OCI-M2 (cell line): ENCODE data around the gene BPTF.
"Not testable (repeated sequence)": the region's sequence is repeated elsewhere in the genome, so short reads cannot be mapped to it uniquely, and the experiment has no call there.

Source experiments
- DNase-seq: peaks from one replicate; lab custom pipeline; 2025; ENCODE audit not compliant: unreplicated experiment; lab: John Stamatoyannopoulos, UW

Gene BPTF

DNA sequence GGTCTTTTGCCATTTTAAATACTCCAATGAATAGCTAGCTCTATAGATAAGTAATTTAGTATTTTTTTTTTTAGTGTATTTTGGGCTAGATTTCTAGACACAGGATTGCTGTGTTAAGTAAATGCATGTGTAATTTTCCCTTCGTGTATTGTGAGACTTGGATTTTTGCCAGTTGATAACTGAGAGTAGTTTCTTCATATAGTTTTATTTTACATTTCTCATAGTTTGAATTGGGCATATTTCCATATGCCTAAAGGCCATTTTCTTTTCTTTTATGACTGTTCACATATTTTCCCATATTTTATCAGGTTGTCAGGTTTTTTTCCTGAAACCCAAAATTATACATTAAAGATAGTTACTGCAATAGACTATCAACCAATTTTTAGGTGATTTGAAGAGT lies 59.4 kb downstream of the BPTF start:
- no peak for DNase-seq

DNA sequence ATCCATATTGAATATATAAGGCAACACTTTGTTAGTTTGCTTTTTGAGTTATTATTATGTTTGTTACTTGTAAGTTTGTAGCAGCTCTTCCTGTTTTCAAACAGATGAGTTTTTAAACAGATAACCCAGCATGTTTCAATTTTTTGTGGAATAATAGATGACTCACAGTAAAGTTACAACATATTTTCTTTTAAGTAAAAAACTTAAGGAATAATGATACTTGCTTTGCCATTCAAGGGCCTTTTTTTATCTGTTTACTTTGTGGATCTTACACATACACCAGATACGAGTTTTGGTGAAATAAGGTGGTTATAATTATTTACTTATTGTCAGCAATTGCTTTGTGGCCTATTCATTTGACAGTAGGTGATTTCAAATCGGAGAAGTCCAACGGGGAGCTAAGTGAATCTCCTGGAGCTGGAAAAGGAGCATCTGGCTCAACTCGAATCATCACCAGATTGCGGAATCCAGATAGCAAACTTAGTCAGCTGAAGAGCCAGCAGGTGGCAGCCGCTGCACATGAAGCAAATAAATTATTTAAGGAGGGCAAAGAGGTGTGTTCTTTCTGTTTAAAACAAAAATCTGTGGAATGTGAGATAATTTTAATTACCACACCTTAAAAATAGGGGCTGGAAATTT lies 66.3 kb downstream of the BPTF start:
- no peak for DNase-seq

DNA sequence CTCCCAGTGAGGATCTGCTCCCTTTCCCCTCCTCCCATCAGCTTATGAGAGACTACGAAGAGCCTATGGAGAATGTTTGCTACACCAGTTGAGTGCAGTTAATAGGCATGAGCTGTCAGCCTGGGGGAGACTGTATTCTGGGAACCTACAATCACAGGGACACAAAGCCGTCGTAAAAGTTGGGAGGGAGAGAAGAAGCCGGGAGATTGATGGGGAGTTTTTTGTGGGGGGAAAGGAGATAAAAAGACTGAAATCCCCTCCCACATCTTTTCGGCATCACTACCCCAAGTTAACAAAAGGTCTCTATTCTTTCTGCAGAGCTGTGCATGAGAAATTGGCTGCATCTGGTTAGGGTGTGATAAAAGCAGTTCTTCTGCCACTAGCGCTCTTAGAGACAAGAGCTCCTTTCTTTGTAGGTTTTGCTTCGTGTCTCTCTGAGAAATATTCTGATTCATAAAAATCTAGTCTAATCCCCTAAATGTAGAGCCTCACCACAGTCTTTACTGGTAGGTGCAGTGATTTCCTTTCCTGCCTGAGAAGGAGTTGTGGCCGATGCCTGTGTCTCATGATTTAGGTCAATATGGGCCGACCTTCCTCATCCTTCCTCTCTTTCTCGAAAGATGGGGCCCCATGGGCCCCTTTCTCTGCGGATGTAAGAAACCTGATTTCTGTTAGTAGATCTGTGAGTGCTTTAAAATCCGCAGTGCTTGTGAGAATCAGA lies 77.4 kb downstream of the BPTF start:
- no peak for DNase-seq

DNA sequence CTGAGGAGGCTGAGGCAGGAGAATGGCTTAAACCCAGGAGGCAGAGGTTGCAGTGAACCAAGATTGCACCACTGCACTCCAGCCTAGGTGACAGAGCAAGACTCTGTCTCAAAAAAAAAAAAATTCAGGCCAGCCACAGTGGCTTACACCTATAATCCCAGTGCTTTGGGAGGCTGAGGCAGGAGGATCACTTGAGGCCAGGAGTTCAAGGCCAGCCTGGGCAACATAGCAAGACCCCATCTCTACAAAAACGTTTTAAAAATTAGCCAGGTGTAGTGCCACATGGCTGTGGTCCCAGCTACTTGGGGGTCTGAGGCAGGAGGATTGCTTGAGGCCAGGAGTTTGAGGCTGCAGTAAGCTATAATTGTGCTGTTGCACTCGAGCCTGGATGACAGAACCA lies 80.0 kb downstream of the BPTF start:
- not testable (repeated sequence) for DNase-seq

DNA sequence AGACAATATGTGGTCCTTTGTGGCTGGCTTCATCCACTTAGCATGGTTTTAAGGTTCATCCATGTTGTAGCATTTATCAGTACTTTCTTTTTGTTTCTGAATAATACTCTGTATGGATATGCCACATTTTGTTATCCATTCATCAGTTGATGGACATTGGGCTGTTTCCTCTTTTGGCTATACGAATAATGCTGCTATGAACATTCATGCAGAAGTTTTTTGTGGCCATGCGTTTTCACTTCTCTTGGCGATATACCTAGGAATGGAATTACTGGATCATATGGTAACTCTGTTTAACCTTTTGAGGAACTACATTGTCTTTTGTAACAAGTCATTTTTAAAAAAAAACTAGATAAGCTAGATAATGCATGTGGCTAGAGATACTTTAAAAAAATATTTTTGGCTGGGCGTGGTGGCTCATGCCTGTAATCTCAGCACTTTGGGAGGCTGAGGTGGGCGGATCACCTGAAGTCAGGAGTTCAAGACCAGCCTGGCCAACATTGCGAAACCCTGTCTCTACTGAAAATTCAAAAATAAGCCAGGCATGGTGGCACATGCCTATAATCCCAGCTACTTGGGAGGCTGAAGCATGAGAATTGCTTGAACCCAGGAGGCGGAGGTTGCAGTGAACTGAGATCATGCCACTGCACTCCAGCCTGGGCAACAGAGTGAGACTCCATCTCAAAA lies 85.0 kb downstream of the BPTF start:
- not testable (repeated sequence) for DNase-seq

DNA sequence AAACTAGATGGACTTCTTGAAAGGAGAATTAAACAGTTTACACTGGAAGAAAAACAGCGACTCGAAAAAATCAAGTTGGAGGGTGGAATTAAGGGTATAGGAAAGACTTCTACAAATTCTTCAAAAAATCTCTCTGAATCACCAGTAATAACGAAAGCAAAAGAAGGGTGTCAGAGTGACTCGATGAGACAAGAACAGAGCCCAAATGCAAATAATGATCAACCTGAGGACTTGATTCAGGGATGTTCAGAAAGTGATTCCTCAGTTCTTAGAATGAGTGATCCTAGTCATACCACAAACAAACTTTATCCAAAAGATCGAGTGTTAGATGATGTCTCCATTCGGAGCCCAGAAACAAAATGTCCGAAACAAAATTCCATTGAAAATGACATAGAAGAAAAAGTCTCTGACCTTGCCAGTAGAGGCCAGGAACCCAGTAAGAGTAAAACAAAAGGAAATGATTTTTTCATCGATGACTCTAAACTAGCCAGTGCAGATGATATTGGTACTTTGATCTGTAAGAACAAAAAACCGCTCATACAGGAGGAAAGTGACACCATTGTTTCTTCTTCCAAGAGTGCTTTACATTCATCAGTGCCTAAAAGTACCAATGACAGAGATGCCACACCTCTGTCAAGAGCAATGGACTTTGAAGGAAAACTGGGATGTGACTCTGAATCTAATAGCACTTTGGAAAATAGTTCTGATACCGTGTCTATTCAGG lies 85.9 kb downstream of the BPTF start:
- DNase-seq = no peak

DNA sequence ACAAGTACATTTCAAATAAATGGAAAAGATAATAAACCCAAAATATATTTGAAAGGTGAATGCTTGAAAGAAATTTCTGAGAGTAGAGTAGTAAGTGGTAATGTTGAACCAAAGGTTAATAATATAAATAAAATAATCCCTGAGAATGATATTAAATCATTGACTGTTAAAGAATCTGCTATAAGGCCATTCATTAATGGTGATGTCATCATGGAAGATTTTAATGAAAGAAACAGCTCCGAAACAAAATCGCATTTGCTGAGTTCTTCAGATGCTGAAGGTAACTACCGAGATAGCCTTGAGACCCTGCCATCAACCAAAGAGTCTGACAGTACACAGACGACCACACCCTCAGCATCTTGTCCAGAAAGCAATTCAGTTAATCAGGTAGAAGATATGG lies 86.8 kb downstream of the BPTF start:
- DNase-seq = no peak

DNA sequence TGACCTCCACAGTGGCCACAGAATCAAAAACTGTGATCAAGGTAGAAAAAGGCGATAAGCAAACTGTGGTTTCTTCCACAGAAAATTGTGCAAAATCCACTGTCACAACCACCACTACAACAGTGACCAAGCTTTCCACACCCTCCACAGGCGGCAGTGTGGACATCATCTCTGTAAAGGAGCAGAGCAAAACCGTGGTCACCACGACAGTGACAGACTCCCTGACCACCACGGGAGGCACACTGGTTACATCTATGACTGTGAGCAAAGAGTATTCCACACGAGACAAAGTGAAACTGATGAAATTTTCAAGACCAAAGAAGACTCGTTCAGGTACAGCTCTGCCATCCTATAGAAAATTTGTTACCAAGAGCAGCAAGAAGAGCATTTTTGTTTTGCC lies 87.4 kb downstream of the BPTF start:
- DNase-seq = no peak

DNA sequence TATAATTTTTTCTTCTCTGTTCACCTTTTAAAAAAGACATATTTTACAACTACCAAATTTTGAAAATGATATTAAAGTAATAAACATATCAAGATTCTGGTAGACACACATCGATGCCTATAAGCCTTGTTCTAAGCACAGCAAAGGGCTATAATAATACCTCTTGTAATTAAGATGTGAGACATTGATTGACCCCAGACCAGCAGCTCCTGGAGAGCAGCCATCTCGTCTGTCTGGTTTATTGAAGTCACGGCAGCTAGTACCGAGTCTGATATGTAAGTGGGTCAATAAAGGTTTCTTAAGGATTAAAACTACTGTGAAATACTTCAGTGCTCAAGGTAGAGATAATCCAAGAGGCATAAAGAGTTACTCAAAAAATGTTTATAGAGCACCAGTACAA lies 94.9 kb downstream of the BPTF start:
- no peak for DNase-seq

DNA sequence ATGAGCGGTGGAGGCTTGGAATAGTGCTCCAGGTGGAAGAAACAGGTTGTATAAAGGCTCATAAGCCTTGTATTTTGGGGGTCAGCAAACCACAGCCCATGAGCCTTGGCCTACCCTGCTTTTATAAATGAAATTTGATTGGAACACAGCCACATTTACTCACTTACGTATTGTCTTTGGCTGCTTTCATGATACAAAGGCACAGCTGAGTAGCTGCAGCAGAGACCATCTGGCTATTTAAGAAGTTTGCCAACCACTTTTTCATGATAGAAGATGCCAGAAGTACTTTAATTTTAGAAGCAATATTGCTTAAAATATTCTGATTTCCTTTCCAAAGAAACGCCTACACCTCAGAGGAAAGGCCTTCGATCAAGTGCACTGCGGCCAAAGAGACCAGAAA lies 97.2 kb downstream of the BPTF start:
- no peak for DNase-seq

DNA sequence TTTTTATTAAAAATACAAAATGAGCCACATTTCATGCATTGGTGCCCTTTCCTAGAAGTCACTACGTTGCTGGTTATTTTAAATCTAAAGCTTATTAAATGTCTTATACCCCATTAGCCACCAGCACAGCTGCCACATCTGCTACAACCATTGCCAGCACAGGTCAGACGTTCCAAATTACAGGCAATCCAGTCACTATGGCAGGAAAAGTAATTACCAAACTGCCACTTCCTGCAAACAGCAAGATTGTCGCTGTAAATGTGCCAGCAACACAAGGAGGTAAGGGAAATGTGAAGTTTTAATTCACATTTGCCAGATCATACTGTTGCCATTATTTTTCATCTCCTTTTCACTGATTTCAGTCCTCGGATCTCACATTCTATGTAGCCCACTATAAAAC lies 103.5 kb downstream of the BPTF start:
- not testable (repeated sequence) for DNase-seq

DNA sequence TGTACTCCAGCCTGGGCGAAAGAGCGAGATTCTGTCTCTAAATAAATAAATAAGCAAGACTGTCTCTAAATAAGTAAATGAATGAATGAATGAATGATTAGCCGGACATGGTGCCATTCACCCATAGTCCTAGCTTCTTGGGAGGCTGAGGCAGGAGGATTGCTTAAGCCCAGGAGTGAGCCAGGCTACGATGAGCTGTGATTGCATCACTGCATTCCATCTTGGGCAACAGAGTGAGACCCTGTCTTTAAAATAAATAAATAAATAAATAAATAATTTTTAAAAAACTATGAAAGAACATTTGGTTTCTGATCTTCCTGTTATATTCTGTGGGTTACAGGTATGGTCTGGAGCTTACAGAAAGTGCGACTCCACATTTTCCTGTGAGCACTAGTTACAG lies 105.9 kb downstream of the BPTF start:
- no peak for DNase-seq

DNA sequence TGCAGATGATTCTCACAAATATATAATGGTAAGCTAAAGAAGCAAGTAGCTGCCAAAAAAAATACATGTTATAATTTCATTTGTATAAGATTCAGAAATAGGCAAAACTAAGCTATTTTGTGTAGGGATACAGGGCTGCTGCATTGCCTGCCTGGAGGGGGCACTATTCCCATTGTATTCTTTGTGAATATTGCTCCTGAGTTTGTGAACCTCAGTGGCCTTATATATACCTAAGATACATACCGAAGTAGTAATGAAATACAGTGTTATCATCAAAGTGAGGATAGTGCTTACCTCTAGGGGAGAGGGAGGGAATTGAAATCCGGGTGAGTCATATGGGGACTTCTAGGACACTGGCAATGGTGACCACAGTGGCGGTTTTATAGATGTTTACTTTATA lies 117.5 kb downstream of the BPTF start:
- DNase-seq = no peak

DNA sequence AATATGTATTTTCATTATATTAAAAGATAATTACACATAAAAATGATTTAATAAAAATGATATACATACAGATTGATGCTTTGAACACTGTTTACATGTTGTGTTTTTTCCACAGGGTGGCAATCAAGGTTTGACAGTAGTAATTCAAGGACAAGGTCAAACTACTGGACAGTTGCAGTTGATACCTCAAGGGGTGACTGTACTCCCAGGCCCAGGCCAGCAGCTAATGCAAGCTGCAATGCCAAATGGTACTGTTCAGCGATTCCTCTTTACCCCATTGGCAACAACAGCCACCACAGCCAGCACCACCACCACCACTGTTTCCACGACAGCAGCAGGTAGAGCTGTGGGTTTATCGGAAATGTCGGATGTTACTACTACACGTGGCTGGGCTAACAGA lies 118.7 kb downstream of the BPTF start:
- DNase-seq = no peak

DNA sequence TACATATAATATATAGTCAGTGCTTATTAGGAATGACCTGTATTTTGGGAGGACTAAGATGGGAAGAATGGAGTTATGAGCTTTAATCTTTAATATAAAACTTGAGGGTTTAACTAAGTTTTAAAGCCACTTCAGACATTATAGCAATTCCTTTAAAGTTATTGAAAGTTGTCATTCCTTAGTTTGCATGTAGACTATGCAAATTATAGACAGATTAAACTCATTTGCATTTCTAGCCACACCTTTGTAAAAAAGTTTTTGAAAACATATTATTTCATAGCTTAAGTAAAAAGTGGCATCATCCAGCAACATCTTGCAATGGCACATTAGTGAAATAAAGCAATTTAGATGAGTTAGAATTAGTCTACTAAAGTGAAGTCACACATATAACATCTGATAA lies 121.2 kb downstream of the BPTF start:
- no peak for DNase-seq

DNA sequence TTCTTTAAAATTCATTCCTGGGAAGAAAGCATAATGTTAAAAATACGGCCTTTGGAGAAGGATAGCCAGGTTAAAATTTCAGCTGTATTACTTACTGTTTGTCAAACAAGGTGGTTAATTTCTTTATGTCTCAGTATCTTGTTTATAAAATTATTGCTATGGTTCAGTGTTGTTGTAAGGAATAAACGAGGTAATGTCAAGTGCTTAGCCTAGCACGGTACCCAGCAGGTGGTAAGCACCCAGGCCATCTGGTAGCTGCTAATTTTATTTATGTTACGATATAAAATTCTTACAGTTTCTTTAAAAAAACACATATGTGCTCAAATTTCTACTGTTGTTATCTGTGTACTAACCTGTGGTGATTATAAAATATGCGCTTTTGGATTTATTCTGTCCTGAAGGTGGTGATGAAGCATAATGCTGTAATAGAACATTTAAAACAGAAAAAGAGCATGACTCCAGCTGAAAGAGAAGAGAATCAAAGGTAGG lies 122.1 kb downstream of the BPTF start:
- DNase-seq = no peak

DNA sequence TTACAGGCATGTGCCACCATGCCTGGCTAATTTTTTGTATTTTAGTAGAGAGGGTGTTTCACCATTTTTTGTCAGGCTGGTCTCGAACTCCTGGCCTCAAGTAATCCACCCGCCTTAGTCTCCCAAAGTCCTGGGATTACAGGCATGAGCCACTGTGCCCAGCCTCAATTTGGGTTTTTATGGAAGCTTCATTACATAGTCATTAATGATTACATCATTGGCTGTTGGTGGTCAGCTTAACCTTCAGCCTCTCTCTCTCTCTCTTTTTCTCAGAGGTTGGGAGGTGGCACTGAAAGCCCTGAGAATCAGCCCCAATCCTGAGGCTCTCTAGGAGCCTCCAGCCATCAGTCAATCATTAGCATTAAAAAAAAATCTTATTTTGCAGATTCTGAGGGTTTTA lies 125.6 kb downstream of the BPTF start:
- DNase-seq = no peak

DNA sequence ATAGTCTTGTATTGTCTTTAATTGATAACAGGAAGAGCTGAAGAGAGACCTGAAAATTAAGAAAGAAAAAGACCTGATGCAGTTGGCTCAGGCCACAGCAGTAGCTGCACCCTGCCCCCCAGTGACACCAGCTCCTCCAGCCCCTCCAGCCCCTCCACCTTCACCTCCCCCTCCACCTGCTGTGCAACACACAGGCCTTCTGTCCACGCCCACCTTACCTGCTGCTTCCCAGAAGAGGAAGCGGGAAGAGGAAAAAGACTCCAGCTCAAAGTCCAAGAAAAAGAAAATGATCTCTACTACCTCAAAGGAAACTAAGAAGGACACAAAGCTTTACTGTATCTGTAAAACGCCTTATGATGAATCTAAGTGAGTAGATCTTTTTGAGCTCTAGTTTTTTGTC lies 134.2 kb downstream of the BPTF start:
- DNase-seq = no peak

DNA sequence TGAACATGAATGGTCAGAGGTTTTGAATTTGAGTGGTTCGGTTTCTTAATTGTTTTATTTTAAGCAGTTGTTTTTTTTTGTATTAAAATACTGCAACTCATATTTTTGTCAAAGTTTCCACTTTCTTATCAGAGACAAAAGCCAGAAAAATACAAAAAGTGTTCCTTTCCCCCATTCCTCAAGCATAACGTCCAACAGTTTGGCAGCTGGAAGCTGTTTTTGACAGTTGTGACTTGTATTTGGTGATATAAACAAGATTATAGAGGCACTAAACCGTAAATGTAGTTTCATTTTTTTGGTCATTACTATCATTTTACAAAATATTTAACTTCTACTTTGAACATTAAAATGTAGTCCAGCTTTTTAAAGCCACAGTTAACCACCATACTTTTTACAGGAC lies 135.0 kb downstream of the BPTF start:
- DNase-seq = not testable (repeated sequence)

DNA sequence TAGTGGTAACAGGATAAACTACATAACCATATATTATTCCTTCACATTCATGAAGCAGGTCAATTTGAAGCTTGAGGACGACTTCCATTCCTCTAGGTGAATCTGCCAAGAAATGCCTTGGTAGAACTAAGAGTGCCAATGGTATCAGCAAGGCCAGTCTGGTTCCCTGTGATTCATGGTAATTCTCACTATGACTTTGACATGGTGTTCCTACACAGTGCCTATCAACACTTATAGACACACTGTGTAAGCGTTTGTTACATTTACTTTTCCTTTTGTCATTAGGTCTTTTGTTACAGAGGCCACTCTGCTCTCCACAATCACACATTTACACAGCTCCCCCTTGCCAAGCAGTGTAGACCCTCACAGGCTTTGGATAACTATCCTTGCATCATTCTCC lies 136.9 kb downstream of the BPTF start:
- DNase-seq = not testable (repeated sequence)

DNA sequence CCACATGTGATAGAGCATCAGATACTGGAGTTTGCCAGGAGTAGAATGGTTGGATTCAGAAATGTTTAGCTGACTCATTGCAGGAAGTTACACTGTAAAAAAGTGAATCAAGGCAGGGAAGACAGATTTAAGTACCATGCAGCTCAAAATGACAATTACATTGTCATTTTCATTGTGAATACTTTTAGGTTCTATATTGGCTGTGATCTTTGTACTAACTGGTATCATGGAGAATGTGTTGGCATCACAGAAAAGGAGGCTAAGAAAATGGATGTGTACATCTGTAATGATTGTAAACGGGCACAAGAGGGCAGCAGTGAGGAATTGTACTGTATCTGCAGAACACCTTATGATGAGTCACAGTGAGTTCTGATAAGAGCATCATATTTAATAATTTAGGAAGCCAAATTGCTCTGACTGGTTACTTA lies 137.9 kb downstream of the BPTF start:
- DNase-seq = peak; percentile 11

DNA sequence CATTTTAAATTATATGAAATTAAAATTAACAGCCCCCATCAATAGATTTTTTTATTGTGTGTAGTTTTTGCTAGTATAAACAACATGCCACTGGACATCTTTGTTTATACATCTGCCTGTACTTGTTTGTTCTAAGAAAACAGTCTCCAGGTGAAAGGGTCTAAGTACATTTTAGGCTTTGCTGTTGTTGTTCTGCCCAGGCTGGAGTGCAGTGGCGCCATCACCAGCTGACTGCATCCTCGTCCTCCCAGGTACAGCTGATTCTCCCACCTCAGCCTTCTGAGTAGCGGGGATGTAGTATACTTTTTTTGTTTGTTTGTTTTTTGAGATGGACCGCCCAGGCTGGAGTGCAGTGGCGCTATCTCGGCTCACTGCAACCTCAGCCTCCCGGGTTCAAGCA lies 145.5 kb downstream of the BPTF start:
- DNase-seq = no peak
